Measurements from ENCODE around the gene CATSPER4.
A peak's percentile ranks its signal among the peaks of the same experiment; 100 is the strongest.

The CATSPER4 gene

GRCh38 chr1:26190373-26190987 is at the start of gene CATSPER4:
TSS of gene CATSPER4 (plus strand) at chr1:26190602. CDS start at chr1:26190628, 26 bp downstream.
- FAIRE-seq (no peak), DNase-seq (ENCODE audit: low spot score) (peak; percentile 64)

GRCh38 chr1:26142159-26142558 is 48.2 kb upstream of the CATSPER4 start:
- DNase-seq (ENCODE audit: low spot score) (no peak), FAIRE-seq (no peak)

GRCh38 chr1:26145041-26145959 is 45.1 kb upstream of the CATSPER4 start:
- FAIRE-seq (no peak), DNase-seq (ENCODE audit: low spot score) (peak; percentile 66)

GRCh38 chr1:26145960-26146294 is 44.5 kb upstream of the CATSPER4 start:
- DNase-seq (ENCODE audit: low spot score) (no peak), FAIRE-seq (no peak)

- no peak for DNase-seq (ENCODE audit: low spot score)
- FAIRE-seq, result no peak
These were observed 41.5 kb upstream of the CATSPER4 start for GRCh38 chr1:26148887-26149286.

- no peak for DNase-seq (ENCODE audit: low spot score)
- no peak for FAIRE-seq
These were observed 36.4 kb upstream of the CATSPER4 start for GRCh38 chr1:26153966-26154532.

- DNase-seq (ENCODE audit: low spot score) (no peak), FAIRE-seq (no peak)
These were observed 35.7 kb upstream of the CATSPER4 start for GRCh38 chr1:26154750-26155149.

GRCh38 chr1:26155370-26156284 is 34.8 kb upstream of the CATSPER4 start:
- no peak for FAIRE-seq
- no peak for DNase-seq (ENCODE audit: low spot score)

GRCh38 chr1:26156285-26157038 is 33.9 kb upstream of the CATSPER4 start:
- FAIRE-seq (no peak), DNase-seq (ENCODE audit: low spot score) (no peak)

- no peak for DNase-seq (ENCODE audit: low spot score)
- FAIRE-seq, result no peak
These were observed 32.0 kb upstream of the CATSPER4 start for GRCh38 chr1:26158271-26158907.

- DNase-seq (ENCODE audit: low spot score) (no peak), FAIRE-seq (no peak)
These were observed 31.3 kb upstream of the CATSPER4 start, which contains the start of gene FAM110D for GRCh38 chr1:26158908-26159742. TSS of gene FAM110D (plus strand) at chr1:26159079. CDS start at chr1:26161292, 2,213 bp downstream.

GRCh38 chr1:26159743-26160039 is 30.7 kb upstream of the CATSPER4 start:
- DNase-seq (ENCODE audit: low spot score) (no peak), FAIRE-seq (no peak)

GRCh38 chr1:26160527-26161414 is 29.6 kb upstream of the CATSPER4 start:
- DNase-seq (ENCODE audit: low spot score) (no peak), FAIRE-seq (no peak)

GRCh38 chr1:26161415-26162219 is 28.8 kb upstream of the CATSPER4 start:
- DNase-seq (ENCODE audit: low spot score) (peak; percentile 14), FAIRE-seq (no peak)

- DNase-seq (ENCODE audit: low spot score) (no peak), FAIRE-seq (no peak)
These were observed 28.1 kb upstream of the CATSPER4 start for GRCh38 chr1:26162220-26162709.

GRCh38 chr1:26163684-26164035 is 26.7 kb upstream of the CATSPER4 start:
- FAIRE-seq (no peak), DNase-seq (ENCODE audit: low spot score) (no peak)

Measured in RCC 7860 (cell line).